Activated CD4-positive, alpha-beta memory T cell treated with anti-CD3 and anti-CD28 coated beads for 36 hours (primary cell): ENCODE results near the gene CD200. TPM values are rescaled to one million over a fixed set of nuclear protein-coding genes. Genes with fewer than 3 reads are reported as not detected.

Source experiments
- CTCF ChIA-PET: fragments of 350-600 bp; sonication (Branson Sonifier 250); formaldehyde crosslinking; loops from one replicate; lab custom pipeline; 2021; ENCODE audit warnings: antibody characterized with exemption, inconsistent platforms; lab: Charles Lee
- POLR2A ChIA-PET: fragments of 350-600 bp; sonication (Branson Sonifier 250); formaldehyde crosslinking; loops from one replicate; lab custom pipeline; 2021; ENCODE audit warnings: antibody characterized with exemption; lab: Charles Lee
- DNase-seq: peaks from one replicate; pipeline ENCODE4 v3.0.0-alpha.2; 2020
- H3K27ac Mint-ChIP-seq: one replicate; pipeline ENCODE4 v1.8.0; 2021; ENCODE audit warnings: mixed read lengths
- H3K27me3 Mint-ChIP-seq: one replicate; pipeline ENCODE4 v1.8.0; 2021; ENCODE audit warnings: mixed read lengths
- H3K36me3 Mint-ChIP-seq: one replicate; pipeline ENCODE4 v1.8.0; 2021; ENCODE audit warnings: mixed read lengths
- H3K4me1 Mint-ChIP-seq: one replicate; pipeline ENCODE4 v1.8.0; 2021; ENCODE audit warnings: low read depth, mixed read lengths
- H3K4me3 Mint-ChIP-seq: one replicate; pipeline ENCODE4 v1.8.0; 2021; ENCODE audit warnings: mild to moderate bottlenecking, mixed read lengths
- H3K9me3 Mint-ChIP-seq: one replicate; pipeline ENCODE4 v1.8.0; 2021; ENCODE audit warnings: mixed read lengths
- intact Hi-C: fragments of 100-400 bp; cut with micrococcal nuclease; formaldehyde crosslinking; loops from one replicate; pipeline ENCODE4 v1.15.1; 2023
- total RNA-seq, 2 experiments: library from RNA; stranded (reverse); gene quantifications; one replicate each; pipeline ENCODE4 v1.2.3, GENCODE V29; 2021

Gene CD200
- total RNA-seq, 2 experiments from 2014 or later, result 34.2 to 34.5 TPM

- Mint-ChIP-seq H3K27ac (peak overlapping the region; percentile 54), H3K4me3 (no peak overlapping the region), H3K9me3 (no peaks in the 10 kb centered on the region), H3K27me3 (no peaks in the 10 kb centered on the region), H3K36me3 (peaks cover 28% of the 10 kb centered on the region), H3K4me1 (peaks cover 36% of the 10 kb centered on the region)
- DNase-seq, result no peak
- CTCF ChIA-PET, result interaction anchor here (1.5 kb wide), 1 partner anchor 75 kb away, joined by 4 read pairs; no protein-coding TSS in a partner anchor
- intact Hi-C loops, result no loop called here
- POLR2A ChIA-PET, result interaction anchor here (0.9 kb wide), 1 partner anchor 29 kb away, joined by 3 read pairs; no protein-coding TSS in a partner anchor
Observed at GRCh38 chr3:112364291-112364690, 31.3 kb downstream of the CD200 start.

- no peaks in the 10 kb centered on the region for H3K9me3 Mint-ChIP-seq
- H3K36me3 Mint-ChIP-seq, result peaks cover 28% of the 10 kb centered on the region
- POLR2A ChIA-PET, result no interaction called here
- H3K27me3 Mint-ChIP-seq, result no peaks in the 10 kb centered on the region
- CTCF ChIA-PET, result interaction anchor here (1.5 kb wide), 1 partner anchor 74 kb away, joined by 4 read pairs; no protein-coding TSS in a partner anchor
- no peak overlapping the region for H3K27ac Mint-ChIP-seq
- peaks cover 36% of the 10 kb centered on the region for H3K4me1 Mint-ChIP-seq
- no peak for DNase-seq
- intact Hi-C loops, result no loop called here
- H3K4me3 Mint-ChIP-seq, result no peak overlapping the region
Observed at GRCh38 chr3:112365035-112365434, 32.1 kb downstream of the CD200 start.

GRCh38 chr3:112365636-112366035 is 32.7 kb downstream of the CD200 start:
- H3K9me3 Mint-ChIP-seq, result no peaks in the 10 kb centered on the region
- no peak overlapping the region for H3K27ac Mint-ChIP-seq
- ChIA-PET POLR2A (no interaction called here), CTCF (interaction anchor here (0.7 kb wide), 1 partner anchor 228 kb away, joined by 3 read pairs; no protein-coding TSS in a partner anchor)
- intact Hi-C loops, result no loop called here
- DNase-seq, result no peak
- peaks cover 26% of the 10 kb centered on the region for H3K36me3 Mint-ChIP-seq
- H3K4me3 Mint-ChIP-seq, result no peak overlapping the region
- peaks cover 36% of the 10 kb centered on the region for H3K4me1 Mint-ChIP-seq
- no peaks in the 10 kb centered on the region for H3K27me3 Mint-ChIP-seq

GRCh38 chr3:112366522-112366921 is 33.6 kb downstream of the CD200 start:
- intact Hi-C loops, result no loop called here
- peaks cover 36% of the 10 kb centered on the region for H3K4me1 Mint-ChIP-seq
- DNase-seq, result no peak
- peak overlapping the region; percentile 35 for H3K27ac Mint-ChIP-seq
- CTCF ChIA-PET, result interaction anchor here (0.9 kb wide), 1 partner anchor 45 kb away, joined by 3 read pairs; no protein-coding TSS in a partner anchor
- POLR2A ChIA-PET, result interaction anchor here (0.6 kb wide), 1 partner anchor 642 kb away, joined by 3 read pairs; no protein-coding TSS in a partner anchor
- no peaks in the 10 kb centered on the region for H3K9me3 Mint-ChIP-seq
- H3K27me3 Mint-ChIP-seq, result no peaks in the 10 kb centered on the region
- H3K36me3 Mint-ChIP-seq, result peaks cover 23% of the 10 kb centered on the region
- H3K4me3 Mint-ChIP-seq, result no peak overlapping the region

- H3K27ac Mint-ChIP-seq, result no peak overlapping the region
- CTCF ChIA-PET, result no interaction called here
- intact Hi-C loops, result no loop called here
- no peak for DNase-seq
- H3K27me3 Mint-ChIP-seq, result no peaks in the 10 kb centered on the region
- no peak overlapping the region for H3K4me3 Mint-ChIP-seq
- H3K4me1 Mint-ChIP-seq, result peaks cover 12% of the 10 kb centered on the region
- POLR2A ChIA-PET, result no interaction called here
- no peaks in the 10 kb centered on the region for H3K9me3 Mint-ChIP-seq
- H3K36me3 Mint-ChIP-seq, result peaks cover 4% of the 10 kb centered on the region
Observed at GRCh38 chr3:112371569-112371968, 38.6 kb downstream of the CD200 start.

GRCh38 chr3:112372396-112372795 is 39.4 kb downstream of the CD200 start:
- CTCF ChIA-PET, result no interaction called here
- intact Hi-C loops, result no loop called here
- Mint-ChIP-seq H3K4me1 (peaks cover 11% of the 10 kb centered on the region), H3K36me3 (peaks cover 3% of the 10 kb centered on the region), H3K4me3 (no peak overlapping the region), H3K27ac (no peak overlapping the region), H3K27me3 (no peaks in the 10 kb centered on the region), H3K9me3 (no peaks in the 10 kb centered on the region)
- no peak for DNase-seq
- POLR2A ChIA-PET, result no interaction called here

- POLR2A ChIA-PET, result no interaction called here
- H3K4me3 Mint-ChIP-seq, result no peak overlapping the region
Observed at GRCh38 chr3:112373476-112373875, 40.5 kb downstream of the CD200 start.

GRCh38 chr3:112373924-112374323 is 41.0 kb downstream of the CD200 start:
- Mint-ChIP-seq H3K9me3 (no peaks in the 10 kb centered on the region), H3K27ac (no peak overlapping the region), H3K36me3 (no peaks in the 10 kb centered on the region), H3K4me1 (peaks cover 17% of the 10 kb centered on the region), H3K27me3 (no peaks in the 10 kb centered on the region), H3K4me3 (no peak overlapping the region)
- intact Hi-C loops, result no loop called here
- ChIA-PET POLR2A (no interaction called here), CTCF (interaction anchor here (0.8 kb wide), 1 partner anchor 62 kb away, joined by 3 read pairs; no protein-coding TSS in a partner anchor)
- DNase-seq, result no peak

More at GRCh38 chr3:112373476-112373875, 40.5 kb downstream of the CD200 start:
- no peak for DNase-seq
- Mint-ChIP-seq H3K4me1 (peaks cover 17% of the 10 kb centered on the region), H3K9me3 (no peaks in the 10 kb centered on the region), H3K36me3 (no peaks in the 10 kb centered on the region), H3K27ac (no peak overlapping the region), H3K27me3 (no peaks in the 10 kb centered on the region)
- intact Hi-C loops, result no loop called here
- CTCF ChIA-PET, result no interaction called here

- CTCF ChIA-PET, result interaction anchor here (0.8 to 1.5 kb wide), 2 partner anchors 41 to 62 kb away, joined by 3 read pairs; partner anchors contain the start of gene CD200
- intact Hi-C loops, result no loop called here
- Mint-ChIP-seq H3K4me3 (no peak overlapping the region), H3K27ac (no peak overlapping the region), H3K36me3 (no peaks in the 10 kb centered on the region), H3K4me1 (peaks cover 19% of the 10 kb centered on the region), H3K27me3 (no peaks in the 10 kb centered on the region), H3K9me3 (no peaks in the 10 kb centered on the region)
- DNase-seq, result no peak
- POLR2A ChIA-PET, result no interaction called here
Observed at GRCh38 chr3:112374333-112374734, 41.4 kb downstream of the CD200 start.

GRCh38 chr3:112375117-112375516 is 42.2 kb downstream of the CD200 start:
- ChIA-PET POLR2A (no interaction called here), CTCF (interaction anchor here (0.6 to 1.5 kb wide), 2 partner anchors 42 to 66 kb away, joined by 3 to 4 read pairs; partner anchors contain the start of gene CD200)
- H3K4me1 Mint-ChIP-seq, result peaks cover 22% of the 10 kb centered on the region
- H3K27me3 Mint-ChIP-seq, result no peaks in the 10 kb centered on the region
- DNase-seq, result no peak
- H3K36me3 Mint-ChIP-seq, result no peaks in the 10 kb centered on the region
- intact Hi-C loops, result no loop called here
- no peaks in the 10 kb centered on the region for H3K9me3 Mint-ChIP-seq
- H3K27ac Mint-ChIP-seq, result no peak overlapping the region
- H3K4me3 Mint-ChIP-seq, result no peak overlapping the region

- H3K4me3 Mint-ChIP-seq, result no peak overlapping the region
- no peaks in the 10 kb centered on the region for H3K27me3 Mint-ChIP-seq
- no peak for DNase-seq
- ChIA-PET POLR2A (no interaction called here), CTCF (interaction anchor here (0.6 kb wide), 1 partner anchor 55 kb away, joined by 3 read pairs; no protein-coding TSS in a partner anchor)
- peaks cover 22% of the 10 kb centered on the region for H3K4me1 Mint-ChIP-seq
- H3K27ac Mint-ChIP-seq, result no peak overlapping the region
- no peaks in the 10 kb centered on the region for H3K36me3 Mint-ChIP-seq
- no peaks in the 10 kb centered on the region for H3K9me3 Mint-ChIP-seq
- intact Hi-C loops, result no loop called here
Observed at GRCh38 chr3:112376241-112376911, 43.4 kb downstream of the CD200 start.

- Mint-ChIP-seq H3K36me3 (no peaks in the 10 kb centered on the region), H3K9me3 (no peaks in the 10 kb centered on the region), H3K4me1 (peaks cover 22% of the 10 kb centered on the region), H3K27ac (no peak overlapping the region), H3K27me3 (no peaks in the 10 kb centered on the region), H3K4me3 (no peak overlapping the region)
- CTCF ChIA-PET, result no interaction called here
- intact Hi-C loops, result no loop called here
- DNase-seq, result no peak
- POLR2A ChIA-PET, result no interaction called here
Observed at GRCh38 chr3:112376992-112377391, 44.0 kb downstream of the CD200 start.
